SK-N-SH (cell line): ENCODE measurements around the gene TMEM87A.

Experiments
- PBX3 ChIP-seq: IDR thresholded peaks from 2 replicates; pipeline ENCODE4; 2012
- RFX5 ChIP-seq: IDR thresholded peaks from 2 replicates; pipeline ENCODE4 v1.6.1; 2012; ENCODE audit warnings: mild to moderate bottlenecking, improper control_type of control experiment, low read length
- TAF1 ChIP-seq: IDR thresholded peaks from 2 replicates; pipeline ENCODE4 v1.6.1; 2012; ENCODE audit warnings: low read depth, mild to moderate bottlenecking, low read length, moderate library complexity, borderline replicate concordance
- TF ChIP-seq, protein P1 (sequence below): fragments of 200-600 bp; sonication (generic); IDR thresholded peaks from 2 replicates; pipeline ENCODE4 v1.6.1; 2017; ENCODE audit warnings: antibody characterized with exemption, mild to moderate bottlenecking, moderate library complexity

DNA sequence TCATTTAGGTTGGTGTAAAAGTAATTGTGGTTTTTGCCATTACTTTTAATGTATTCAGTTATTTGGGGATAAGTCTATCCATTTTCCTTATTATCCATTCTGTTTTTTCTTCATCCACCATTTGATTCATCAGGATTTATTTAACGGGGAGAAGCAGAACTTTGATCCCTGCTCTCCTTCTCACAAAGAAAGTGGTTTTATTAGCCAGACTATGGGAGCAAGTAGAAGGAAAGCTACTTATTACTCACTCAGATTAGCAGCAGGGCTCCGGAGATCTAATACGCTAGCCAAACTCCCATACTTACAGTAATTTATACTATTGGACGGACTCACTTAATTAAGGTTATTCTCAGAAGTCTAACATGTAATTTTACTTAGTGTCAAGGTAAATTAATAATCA, 14.7 kb upstream of the TMEM87A start:
- TF ChIP-seq, protein P1, sequence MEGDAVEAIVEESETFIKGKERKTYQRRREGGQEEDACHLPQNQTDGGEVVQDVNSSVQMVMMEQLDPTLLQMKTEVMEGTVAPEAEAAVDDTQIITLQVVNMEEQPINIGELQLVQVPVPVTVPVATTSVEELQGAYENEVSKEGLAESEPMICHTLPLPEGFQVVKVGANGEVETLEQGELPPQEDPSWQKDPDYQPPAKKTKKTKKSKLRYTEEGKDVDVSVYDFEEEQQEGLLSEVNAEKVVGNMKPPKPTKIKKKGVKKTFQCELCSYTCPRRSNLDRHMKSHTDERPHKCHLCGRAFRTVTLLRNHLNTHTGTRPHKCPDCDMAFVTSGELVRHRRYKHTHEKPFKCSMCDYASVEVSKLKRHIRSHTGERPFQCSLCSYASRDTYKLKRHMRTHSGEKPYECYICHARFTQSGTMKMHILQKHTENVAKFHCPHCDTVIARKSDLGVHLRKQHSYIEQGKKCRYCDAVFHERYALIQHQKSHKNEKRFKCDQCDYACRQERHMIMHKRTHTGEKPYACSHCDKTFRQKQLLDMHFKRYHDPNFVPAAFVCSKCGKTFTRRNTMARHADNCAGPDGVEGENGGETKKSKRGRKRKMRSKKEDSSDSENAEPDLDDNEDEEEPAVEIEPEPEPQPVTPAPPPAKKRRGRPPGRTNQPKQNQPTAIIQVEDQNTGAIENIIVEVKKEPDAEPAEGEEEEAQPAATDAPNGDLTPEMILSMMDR: no peak
- TF ChIP-seq RFX5: no peak
- TF ChIP-seq PBX3: no peak
- no peak for TF ChIP-seq TAF1
